ENCODE data around the gene KIAA1217.

KIAA1217 gene

DNA sequence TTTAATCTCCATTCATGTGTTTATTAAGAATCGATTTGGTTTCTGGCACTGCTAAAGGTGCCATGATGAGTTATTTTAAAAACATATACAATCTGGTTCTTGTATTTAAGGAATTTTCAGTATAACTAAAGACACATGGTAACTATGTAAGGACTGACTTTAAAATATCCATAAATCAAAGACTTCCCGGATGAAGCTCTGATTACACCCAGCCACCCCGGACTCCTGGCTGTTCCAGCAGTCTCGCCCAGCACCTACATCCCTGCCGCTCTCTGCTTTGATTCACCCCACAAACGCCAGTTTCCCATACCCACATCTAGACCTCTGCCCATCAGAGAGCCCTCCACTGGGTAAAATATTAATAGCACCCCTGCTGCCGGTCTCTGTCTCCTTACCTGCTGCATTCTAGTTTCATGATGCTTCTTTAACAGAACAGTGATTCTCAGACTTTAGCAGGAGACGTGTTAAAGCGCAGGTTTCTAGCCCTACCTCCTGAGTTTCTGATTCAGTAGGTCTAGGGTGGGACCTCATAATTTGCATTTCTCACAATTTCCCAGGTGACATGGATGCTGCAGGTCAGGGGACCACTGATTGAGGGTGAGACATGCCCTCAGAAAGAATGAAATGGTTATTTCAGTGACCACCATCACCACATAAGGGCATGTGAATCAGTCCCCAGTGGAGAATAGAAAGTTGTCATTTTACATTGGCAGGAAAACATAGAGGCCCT lies 185.7 kb downstream of the KIAA1217 start:
- DNase-seq (ENCODE audit: low spot score in 2 of 2) (no peak), ATAC-seq (no peak)
- H3K4me1 Mint-ChIP-seq = no peaks in the 10 kb centered on the region
- peaks cover 4% of the 10 kb centered on the region for H3K9me3 Mint-ChIP-seq
- H3K36me3 Mint-ChIP-seq = no peaks in the 10 kb centered on the region
- H3K27ac Mint-ChIP-seq = no peak overlapping the region
- H3K4me3 Mint-ChIP-seq = no peak overlapping the region

DNA sequence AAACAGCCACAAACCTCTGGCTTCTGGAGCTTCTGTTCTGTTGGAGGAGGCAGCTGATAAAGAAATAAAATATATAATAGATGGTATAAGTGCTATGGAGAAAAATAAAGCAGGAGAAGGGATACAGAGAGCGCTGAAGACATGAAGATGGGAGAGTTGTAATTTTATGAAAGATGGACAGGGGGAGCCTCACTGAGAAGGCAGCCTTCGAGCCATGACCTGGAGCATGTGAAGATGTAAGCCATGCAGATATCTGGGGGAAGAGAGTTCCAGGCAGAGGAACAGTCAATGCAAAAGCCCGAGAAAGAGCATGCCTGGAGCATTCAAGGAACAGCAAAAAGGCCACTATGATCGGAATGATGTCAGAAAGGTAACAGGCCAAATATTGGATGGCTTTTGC lies 187.5 kb downstream of the KIAA1217 start:
- Mint-ChIP-seq H3K4me3 (no peak overlapping the region), H3K4me1 (no peaks in the 10 kb centered on the region), H3K27ac (no peak overlapping the region), H3K9me3 (peaks cover 4% of the 10 kb centered on the region), H3K36me3 (no peaks in the 10 kb centered on the region)
- DNase-seq (ENCODE audit: low spot score in 2 of 2) = no peak
- no peak for ATAC-seq

DNA sequence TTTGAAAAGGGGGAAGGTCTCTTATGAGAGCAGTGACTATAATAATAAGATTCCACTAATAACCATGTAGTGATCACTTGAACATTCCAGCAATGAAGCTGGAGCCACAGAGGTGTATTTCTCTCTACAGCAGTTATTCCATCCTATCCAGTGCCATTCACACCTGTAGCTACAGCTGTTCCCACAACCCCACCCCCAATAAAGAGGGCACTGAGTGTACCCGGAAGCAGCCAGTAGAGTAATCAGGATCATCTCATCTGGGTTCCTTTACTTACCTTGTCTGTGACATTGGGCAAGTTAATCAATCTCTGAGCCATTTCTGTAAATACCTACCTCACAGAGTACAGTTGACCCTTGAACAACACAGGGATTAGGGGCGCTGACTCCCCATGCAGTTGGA lies 188.7 kb downstream of the KIAA1217 start:
- H3K36me3 Mint-ChIP-seq = no peaks in the 10 kb centered on the region
- no peaks in the 10 kb centered on the region for H3K4me1 Mint-ChIP-seq
- no peak for DNase-seq (ENCODE audit: low spot score in 2 of 2)
- no peak overlapping the region for H3K27ac Mint-ChIP-seq
- H3K4me3 Mint-ChIP-seq = no peak overlapping the region
- no peak for ATAC-seq
- peaks cover 4% of the 10 kb centered on the region for H3K9me3 Mint-ChIP-seq

DNA sequence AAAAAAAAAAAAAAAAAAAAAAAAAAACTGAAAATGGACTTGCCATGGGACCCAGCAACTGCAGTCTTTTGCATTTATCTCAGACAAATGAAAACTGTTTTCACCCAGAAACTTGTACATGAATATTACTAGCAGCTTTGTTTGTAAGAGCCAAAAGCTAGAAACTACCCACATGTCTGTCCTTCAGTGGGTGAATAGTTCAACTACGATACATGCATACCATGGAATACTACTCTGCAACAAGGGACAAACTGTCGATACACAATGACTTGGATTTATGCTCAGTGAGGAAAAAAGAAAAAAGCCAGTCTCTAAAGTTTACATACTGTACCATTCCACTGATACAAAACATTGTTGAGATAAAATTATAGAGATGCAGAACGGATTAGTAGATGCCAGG lies 195.6 kb downstream of the KIAA1217 start:
- H3K36me3 Mint-ChIP-seq = no peaks in the 10 kb centered on the region
- no peak overlapping the region for H3K27ac Mint-ChIP-seq
- ATAC-seq = no peak
- H3K4me3 Mint-ChIP-seq = no peak overlapping the region
- no peaks in the 10 kb centered on the region for H3K4me1 Mint-ChIP-seq
- DNase-seq (ENCODE audit: low spot score in 2 of 2) = no peak
- peaks cover 2% of the 10 kb centered on the region for H3K9me3 Mint-ChIP-seq

DNA sequence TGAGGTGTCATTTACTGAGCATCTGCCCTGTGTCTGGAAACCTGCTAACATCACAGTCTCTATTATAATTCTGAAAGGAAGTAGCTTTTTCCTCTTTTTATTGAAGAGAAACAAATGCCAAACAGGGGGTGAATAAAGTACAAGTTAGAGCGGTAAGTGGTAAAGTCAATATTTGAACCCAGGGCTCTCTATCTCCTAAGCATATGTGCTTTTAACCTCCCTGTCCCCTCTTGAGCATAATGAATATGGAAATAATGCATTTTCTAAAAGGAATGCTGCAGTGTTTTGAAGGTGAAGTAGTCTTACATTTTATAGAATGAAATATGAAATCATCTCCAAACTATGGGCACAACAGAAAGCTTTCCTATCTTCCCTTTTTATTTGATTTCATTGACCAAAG lies 196.7 kb downstream of the KIAA1217 start:
- H3K9me3 Mint-ChIP-seq = peaks cover 2% of the 10 kb centered on the region
- ATAC-seq (no peak), DNase-seq (ENCODE audit: low spot score in 2 of 2) (no peak)
- H3K36me3 Mint-ChIP-seq = no peaks in the 10 kb centered on the region
- no peak overlapping the region for H3K4me3 Mint-ChIP-seq
- H3K27ac Mint-ChIP-seq = no peak overlapping the region
- H3K4me1 Mint-ChIP-seq = no peaks in the 10 kb centered on the region

DNA sequence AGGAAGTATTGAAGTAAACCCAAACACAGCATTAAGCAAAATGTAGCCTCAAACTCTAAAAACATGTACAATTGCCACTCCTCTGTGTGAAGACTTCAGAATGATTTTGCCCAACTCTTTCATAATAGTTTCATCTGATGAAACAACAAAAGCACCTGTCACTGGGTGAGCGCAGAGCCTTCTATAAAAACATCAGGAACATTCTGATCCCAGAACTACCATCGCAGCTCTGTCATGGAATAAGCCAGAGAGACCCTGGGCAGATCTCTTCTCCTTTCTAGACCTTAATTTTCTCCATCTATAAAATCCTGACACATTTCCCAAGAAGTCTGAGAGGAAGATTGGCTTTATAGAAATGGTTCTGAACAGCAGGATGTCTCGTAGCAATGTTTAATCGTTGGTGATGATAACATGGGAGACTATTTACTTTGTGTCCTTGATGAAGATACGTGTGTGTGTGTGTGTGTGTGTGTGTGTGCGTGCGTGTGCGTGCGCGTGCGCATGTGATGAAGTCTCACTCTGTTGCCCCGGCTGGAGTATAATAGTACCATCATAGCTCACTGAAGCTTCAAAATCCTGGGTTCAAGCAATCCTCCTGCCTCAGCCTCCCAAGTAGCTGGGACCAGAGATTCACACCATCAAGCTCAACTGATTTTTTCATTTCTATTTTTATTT lies 198.0 kb downstream of the KIAA1217 start:
- no peak overlapping the region for H3K4me3 Mint-ChIP-seq
- no peak overlapping the region for H3K27ac Mint-ChIP-seq
- no peak for DNase-seq (ENCODE audit: low spot score in 2 of 2)
- H3K9me3 Mint-ChIP-seq = peaks cover 2% of the 10 kb centered on the region
- H3K36me3 Mint-ChIP-seq = no peaks in the 10 kb centered on the region
- no peaks in the 10 kb centered on the region for H3K4me1 Mint-ChIP-seq
- ATAC-seq = no peak

DNA sequence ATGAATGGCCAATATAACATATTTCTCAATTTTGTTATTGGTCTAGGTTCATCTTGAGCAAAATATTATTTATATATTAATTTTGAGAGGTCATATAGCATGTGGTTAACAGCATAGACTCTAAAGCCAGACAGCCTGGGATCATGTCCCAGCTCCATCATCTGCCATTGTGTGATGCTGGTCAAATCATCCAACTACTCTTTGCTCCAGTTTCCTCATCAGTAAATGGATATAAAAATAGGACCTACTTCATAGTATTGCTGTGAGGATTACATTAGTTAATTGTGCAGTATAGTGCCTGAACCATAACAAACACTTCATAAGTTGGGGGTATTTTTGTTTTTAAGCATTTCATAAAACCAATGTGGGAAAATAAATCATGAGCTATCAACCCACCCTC lies 199.0 kb downstream of the KIAA1217 start:
- no peaks in the 10 kb centered on the region for H3K36me3 Mint-ChIP-seq
- DNase-seq (ENCODE audit: low spot score in 2 of 2) = no peak
- no peak overlapping the region for H3K4me3 Mint-ChIP-seq
- no peak overlapping the region for H3K27ac Mint-ChIP-seq
- H3K9me3 Mint-ChIP-seq = peaks cover 2% of the 10 kb centered on the region
- no peak for ATAC-seq
- H3K4me1 Mint-ChIP-seq = no peaks in the 10 kb centered on the region

DNA sequence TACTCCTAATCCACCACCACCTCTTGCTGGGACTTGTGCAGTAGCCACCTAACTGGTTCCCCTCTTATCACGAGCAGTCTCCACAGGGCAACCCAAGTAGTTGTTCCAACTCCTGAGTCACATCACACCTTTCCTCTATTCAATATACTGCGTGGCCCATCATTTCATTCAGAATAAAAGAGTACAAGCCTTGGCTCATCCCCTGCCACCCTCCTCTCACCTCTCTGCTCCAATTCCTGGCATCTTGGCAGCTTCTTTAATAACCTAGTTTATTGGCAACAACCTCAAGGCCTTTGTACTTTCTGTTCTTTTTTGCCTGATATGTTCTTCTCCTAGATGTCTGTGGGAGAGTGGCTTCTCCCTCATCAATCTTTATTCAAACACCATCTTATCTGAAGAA lies 199.4 kb downstream of the KIAA1217 start:
- H3K27ac Mint-ChIP-seq = no peak overlapping the region
- no peaks in the 10 kb centered on the region for H3K4me1 Mint-ChIP-seq

DNA sequence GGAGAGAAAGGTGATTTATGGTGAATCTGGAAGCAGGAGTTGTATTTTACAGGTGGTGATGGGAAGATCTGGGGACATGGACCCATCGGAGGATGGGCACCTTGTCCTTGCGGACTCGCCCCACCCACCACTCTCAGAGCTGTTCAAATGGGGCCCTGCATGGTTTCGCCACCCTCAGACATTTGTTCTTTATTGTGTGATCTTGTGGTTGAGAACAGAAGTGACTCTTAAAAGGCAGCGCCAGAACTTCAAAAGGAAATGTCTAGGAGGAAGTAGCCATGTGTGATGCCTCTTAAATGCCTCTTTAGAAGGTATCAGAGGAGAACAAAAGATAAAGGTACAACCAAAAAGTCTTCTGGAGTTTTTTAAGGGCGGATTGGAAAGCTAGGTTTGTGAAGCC lies 205.7 kb downstream of the KIAA1217 start:
- no peak overlapping the region for H3K4me3 Mint-ChIP-seq
- no peak for ATAC-seq
- H3K27ac Mint-ChIP-seq = no peak overlapping the region
- no peak for DNase-seq (ENCODE audit: low spot score in 2 of 2)
- H3K4me1 Mint-ChIP-seq = no peaks in the 10 kb centered on the region
- no peaks in the 10 kb centered on the region for H3K36me3 Mint-ChIP-seq
- H3K9me3 Mint-ChIP-seq = no peaks in the 10 kb centered on the region

More for the DNA sequence above, 199.4 kb downstream of the KIAA1217 start:
- peaks cover 2% of the 10 kb centered on the region for H3K9me3 Mint-ChIP-seq
- H3K36me3 Mint-ChIP-seq = no peaks in the 10 kb centered on the region
- no peak overlapping the region for H3K4me3 Mint-ChIP-seq
- no peak for DNase-seq (ENCODE audit: low spot score in 2 of 2)
- no peak for ATAC-seq

DNA sequence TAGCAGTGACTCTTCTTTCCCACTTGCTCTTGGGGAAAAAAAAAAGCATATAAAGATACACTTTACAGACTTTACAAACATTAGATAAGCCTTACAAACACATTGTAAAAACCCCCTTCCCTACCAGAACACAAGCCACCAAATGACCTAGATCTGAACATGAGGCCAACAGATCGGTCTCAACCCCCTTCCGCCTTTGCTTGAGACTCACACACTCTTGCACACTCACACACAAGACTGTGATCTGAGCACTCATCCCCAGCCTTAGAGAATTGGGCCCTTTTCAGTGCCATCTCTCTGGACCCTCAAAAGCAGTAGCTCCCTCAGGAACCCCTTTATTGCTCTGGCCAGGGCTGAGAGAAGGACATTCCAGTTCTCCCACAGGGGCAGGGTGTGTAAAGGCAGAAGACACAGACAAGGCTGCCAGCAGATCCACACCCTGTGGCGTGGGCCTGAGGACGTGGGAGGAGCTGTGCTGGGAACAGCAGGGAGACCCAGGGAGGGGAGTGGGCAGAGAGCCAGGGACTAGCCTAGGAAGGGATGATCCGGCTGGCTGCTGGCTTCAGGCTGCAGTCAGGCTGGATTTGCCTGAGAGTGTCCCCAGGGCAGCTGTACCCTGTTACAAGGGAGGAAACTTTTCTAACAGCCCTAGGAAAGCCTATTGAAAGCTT lies 206.7 kb downstream of the KIAA1217 start:
- Mint-ChIP-seq H3K27ac (no peak overlapping the region), H3K4me1 (no peaks in the 10 kb centered on the region), H3K36me3 (no peaks in the 10 kb centered on the region), H3K9me3 (no peaks in the 10 kb centered on the region), H3K4me3 (no peak overlapping the region)
- no peak for ATAC-seq
- DNase-seq (ENCODE audit: low spot score in 2 of 2) = no peak

DNA sequence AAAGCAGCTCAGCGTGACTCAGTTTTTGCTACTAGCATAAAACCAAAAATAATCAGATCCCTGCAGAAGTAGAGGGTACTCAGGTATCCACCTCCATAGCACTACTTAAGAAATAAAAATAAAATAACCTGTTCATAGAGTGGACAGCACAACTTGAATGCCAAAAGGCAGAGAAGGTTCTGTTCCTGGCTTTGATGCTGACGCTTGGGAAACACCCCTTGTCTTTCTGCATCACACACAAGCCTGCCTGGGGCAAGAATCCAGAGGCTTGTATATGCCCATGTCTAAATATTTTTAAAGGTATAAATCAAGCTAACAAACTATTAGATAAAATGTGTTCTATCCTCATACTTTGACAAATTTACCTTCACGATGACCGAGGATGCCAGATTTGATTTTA lies 207.3 kb downstream of the KIAA1217 start:
- H3K4me3 Mint-ChIP-seq = no peak overlapping the region
- ATAC-seq = no peak

DNA sequence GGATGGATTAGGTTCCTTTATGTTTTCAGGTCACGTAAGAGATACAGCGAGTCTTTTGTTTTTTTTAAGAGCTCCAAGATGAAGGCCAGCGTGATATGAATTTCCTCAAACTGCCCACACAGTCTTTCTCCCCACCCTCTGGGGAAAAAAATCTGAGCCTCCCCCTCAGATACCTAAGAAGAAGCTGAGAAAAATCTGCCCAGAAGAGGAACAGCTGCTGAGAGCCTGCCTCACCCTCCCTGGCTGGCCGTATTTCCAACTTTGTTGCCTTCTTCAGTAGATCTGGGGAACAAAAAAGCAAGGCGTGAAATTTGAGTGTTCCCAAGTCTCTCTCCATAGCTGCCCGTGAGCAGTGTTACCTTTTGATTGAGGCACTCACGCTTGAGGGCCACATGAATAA lies 208.1 kb downstream of the KIAA1217 start:
- H3K27ac Mint-ChIP-seq = no peak overlapping the region
- ATAC-seq = no peak
- no peaks in the 10 kb centered on the region for H3K36me3 Mint-ChIP-seq
- H3K9me3 Mint-ChIP-seq = no peaks in the 10 kb centered on the region
- H3K4me1 Mint-ChIP-seq = no peaks in the 10 kb centered on the region
- no peak for DNase-seq (ENCODE audit: low spot score in 2 of 2)
- H3K4me3 Mint-ChIP-seq = no peak overlapping the region

More for the DNA sequence above, 207.3 kb downstream of the KIAA1217 start:
- no peak for DNase-seq (ENCODE audit: low spot score in 2 of 2)
- Mint-ChIP-seq H3K27ac (no peak overlapping the region), H3K36me3 (no peaks in the 10 kb centered on the region), H3K9me3 (no peaks in the 10 kb centered on the region), H3K4me1 (no peaks in the 10 kb centered on the region)

DNA sequence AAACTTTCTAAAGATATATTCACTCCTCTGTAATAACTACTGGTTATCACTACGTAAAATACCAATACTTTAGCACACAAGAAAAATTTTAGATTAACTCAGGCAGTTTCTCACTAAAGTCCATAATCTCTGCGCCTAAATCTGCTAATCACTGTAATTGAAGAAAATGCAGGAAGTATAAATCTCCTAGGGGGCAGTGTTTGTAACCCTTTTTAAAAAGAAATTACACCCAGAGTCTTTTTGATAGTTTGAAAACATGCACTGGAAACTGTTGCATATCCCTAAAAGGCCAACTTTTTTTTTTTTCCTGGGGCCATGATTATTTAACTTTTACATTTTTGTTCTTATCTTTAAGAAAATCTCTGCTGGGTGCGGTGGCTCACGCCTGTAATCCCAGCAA lies 209.6 kb downstream of the KIAA1217 start:
- H3K27ac Mint-ChIP-seq = no peak overlapping the region
- ATAC-seq (no peak), DNase-seq (ENCODE audit: low spot score in 2 of 2) (no peak)
- H3K9me3 Mint-ChIP-seq = no peaks in the 10 kb centered on the region
- H3K36me3 Mint-ChIP-seq = no peaks in the 10 kb centered on the region
- no peaks in the 10 kb centered on the region for H3K4me1 Mint-ChIP-seq
- H3K4me3 Mint-ChIP-seq = no peak overlapping the region

DNA sequence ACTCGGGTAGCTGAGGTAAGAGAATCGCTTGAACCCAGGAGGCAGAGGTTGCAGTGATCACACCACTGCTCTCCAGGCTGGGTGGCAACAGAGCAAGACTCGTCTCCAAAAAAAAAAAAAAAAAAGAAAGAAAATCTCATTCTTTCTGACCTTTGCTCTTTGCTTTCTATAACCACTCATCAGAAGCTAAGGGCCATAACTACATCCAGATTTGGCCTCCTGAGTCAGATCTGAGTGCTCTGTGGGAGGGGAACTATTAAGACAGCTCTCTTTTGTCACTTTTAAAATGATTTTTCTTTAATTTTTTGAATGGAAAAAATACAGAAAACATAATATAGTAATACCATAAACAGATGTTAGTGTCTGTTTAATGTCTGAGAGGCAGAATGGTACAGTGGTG lies 210.1 kb downstream of the KIAA1217 start:
- no peak overlapping the region for H3K4me3 Mint-ChIP-seq
- H3K27ac Mint-ChIP-seq = no peak overlapping the region
- H3K36me3 Mint-ChIP-seq = no peaks in the 10 kb centered on the region
- DNase-seq (ENCODE audit: low spot score in 2 of 2) (no peak), ATAC-seq (no peak)
- H3K4me1 Mint-ChIP-seq = no peaks in the 10 kb centered on the region
- no peaks in the 10 kb centered on the region for H3K9me3 Mint-ChIP-seq

DNA sequence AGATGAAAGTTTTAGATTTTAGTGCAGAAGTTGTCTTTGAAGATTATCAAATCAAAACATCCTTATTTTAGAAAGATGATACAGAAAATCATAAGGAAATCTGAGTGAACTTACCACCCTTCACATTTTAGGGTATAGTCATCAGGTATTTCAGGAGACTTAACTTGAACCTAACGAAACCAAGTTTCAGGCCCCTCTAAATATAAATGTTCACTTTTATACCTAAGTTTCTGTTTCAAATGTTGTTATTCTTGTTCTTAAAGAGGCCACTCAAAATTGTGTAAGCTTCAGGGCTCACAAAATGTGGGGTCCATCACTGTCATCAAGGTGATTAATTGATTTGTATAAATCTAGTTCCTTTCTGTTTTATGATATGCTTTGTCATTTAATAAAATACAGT lies 216.2 kb downstream of the KIAA1217 start:
- no peak for DNase-seq (ENCODE audit: low spot score in 2 of 2)
- ATAC-seq = no peak
- Mint-ChIP-seq H3K27ac (no peak overlapping the region), H3K36me3 (no peaks in the 10 kb centered on the region), H3K9me3 (no peaks in the 10 kb centered on the region), H3K4me3 (no peak overlapping the region), H3K4me1 (no peaks in the 10 kb centered on the region)
